Measurements from ENCODE around the gene SV2B. TPM values are rescaled to one million over a fixed set of nuclear protein-coding genes. Genes with fewer than 3 reads are reported as not detected.

Gene SV2B
- total RNA-seq, 3 donors from 2014 or later = 0.41 to 4.2 (median 0.80) TPM

- ATAC-seq (no peak), DNase-seq (no peak)
- H3K9me3 ChIP-seq = no peaks in the 10 kb centered on the region
- no peaks in the 10 kb centered on the region for H3K36me3 ChIP-seq (ENCODE audit: low read depth)
- no peak overlapping the region for H3K4me3 ChIP-seq
- TF ChIP-seq CTCF (IDR thresholded peaks at IDR 0.05) = no peak
- H3K4me1 ChIP-seq (ENCODE audit: low read depth) = no peaks in the 10 kb centered on the region
- intact Hi-C loops (cut with DNase I, micrococcal nuclease) = no loop called here
These were observed 103.7 kb downstream of the SV2B start for GRCh38 chr15:91203619-91204203.

GRCh38 chr15:91208371-91208770 is 108.3 kb downstream of the SV2B start:
- no peak for DNase-seq
- no peak for ATAC-seq
- TF ChIP-seq CTCF (IDR thresholded peaks at IDR 0.05) = no peak
- intact Hi-C loops (cut with DNase I, micrococcal nuclease) = no loop called here
- H3K4me3 ChIP-seq = no peak overlapping the region
- H3K9me3 ChIP-seq = no peaks in the 10 kb centered on the region
- H3K36me3 ChIP-seq (ENCODE audit: low read depth) = no peaks in the 10 kb centered on the region
- no peaks in the 10 kb centered on the region for H3K4me1 ChIP-seq (ENCODE audit: low read depth)

GRCh38 chr15:91209318-91209717 is 109.3 kb downstream of the SV2B start:
- DNase-seq (no peak), ATAC-seq (no peak)
- no peaks in the 10 kb centered on the region for H3K9me3 ChIP-seq
- H3K4me3 ChIP-seq = no peak overlapping the region
- no peaks in the 10 kb centered on the region for H3K36me3 ChIP-seq (ENCODE audit: low read depth)
- H3K4me1 ChIP-seq (ENCODE audit: low read depth) = no peaks in the 10 kb centered on the region
- TF ChIP-seq CTCF (IDR thresholded peaks at IDR 0.05) = no peak
- intact Hi-C loops (cut with DNase I, micrococcal nuclease) = no loop called here

- Histone ChIP-seq H3K9me3 (no peaks in the 10 kb centered on the region), H3K36me3 (ENCODE audit: low read depth) (no peaks in the 10 kb centered on the region), H3K4me3 (no peak overlapping the region), H3K4me1 (ENCODE audit: low read depth) (no peaks in the 10 kb centered on the region)
- DNase-seq (no peak), ATAC-seq (no peak)
- intact Hi-C loops (cut with DNase I, micrococcal nuclease) = no loop called here
- no peak for TF ChIP-seq CTCF (IDR thresholded peaks at IDR 0.05)
These were observed 109.7 kb downstream of the SV2B start for GRCh38 chr15:91209726-91210125.

GRCh38 chr15:91214675-91215590 is 114.9 kb downstream of the SV2B start:
- ATAC-seq (no peak), DNase-seq (no peak)
- H3K9me3 ChIP-seq = no peaks in the 10 kb centered on the region
- no peaks in the 10 kb centered on the region for H3K4me1 ChIP-seq (ENCODE audit: low read depth)
- intact Hi-C loops (cut with DNase I, micrococcal nuclease) = no loop called here
- H3K4me3 ChIP-seq = no peak overlapping the region
- no peaks in the 10 kb centered on the region for H3K36me3 ChIP-seq (ENCODE audit: low read depth)
- TF ChIP-seq CTCF (IDR thresholded peaks at IDR 0.05) = no peak

Measured in mucosa of descending colon (tissue), 3 donors.